Caco-2 (cell line): ENCODE results near the gene ZBED5. TPM values are rescaled to one million over a fixed set of nuclear protein-coding genes. Genes with fewer than 3 reads are reported as not detected.

Source experiments
- BruUV-seq: library from RNA; stranded (reverse); fragments of 400-500 nt; replicated peaks from 2 replicates; lab custom pipeline; 2021; lab: Mats Ljungman, UMichigan
- CTCF ChIA-PET: fragments of 300-600 bp; sonication (Branson Sonifier 250); formaldehyde crosslinking; loops from one replicate; lab custom pipeline; 2022; ENCODE audit warnings: antibody characterized with exemption; lab: Charles Lee
- POLR2A ChIA-PET: fragments of 300-600 bp; sonication (Branson Sonifier 250); formaldehyde crosslinking; loops from one replicate; lab custom pipeline; 2022; ENCODE audit warnings: antibody characterized with exemption; lab: Charles Lee
- DNase-seq, 2 experiments: peaks; one replicate each; pipeline versions ENCODE4 v3.0.0 to v3.0.0-alpha.2; 2020 to 2022
- H3K27me3 ChIP-seq: replicated peaks from 2 replicates; pipeline ENCODE4 v1.6.0; 2011; ENCODE audit warnings: low read length; ENCODE audit not compliant: control insufficient read depth, insufficient read depth
- H3K36me3 ChIP-seq: 2 replicates; pipeline ENCODE4 v1.5.1; 2011; ENCODE audit warnings: low read length; ENCODE audit not compliant: control insufficient read depth, insufficient read depth
- H3K4me1 ChIP-seq: fragments of 250-450 bp; sonication (Bioruptor Pico); 2 replicates; pipeline ENCODE4 v1.5.1; 2020; ENCODE audit warnings: mild to moderate bottlenecking
- H3K4me3 ChIP-seq: 2 replicates; pipeline ENCODE4 v1.5.1; 2011; ENCODE audit warnings: low read depth, mild to moderate bottlenecking, control low read depth, low read length
- H3K9me3 ChIP-seq: fragments of 250-450 bp; sonication (Bioruptor Pico); 2 replicates; pipeline ENCODE4 v1.5.1; 2020; ENCODE audit warnings: mild to moderate bottlenecking, moderate library complexity
- H3K27ac Mint-ChIP-seq: one replicate; pipeline ENCODE4 v1.8.0; 2022; ENCODE audit warnings: mixed read lengths; ENCODE audit not compliant: unreplicated experiment
- H3K27me3 Mint-ChIP-seq: one replicate; pipeline ENCODE4 v1.8.0; 2022; ENCODE audit warnings: mixed read lengths; ENCODE audit not compliant: insufficient read depth, unreplicated experiment
- H3K36me3 Mint-ChIP-seq: one replicate; pipeline ENCODE4 v1.8.0; 2022; ENCODE audit warnings: mild to moderate bottlenecking, mixed read lengths; ENCODE audit not compliant: insufficient read depth, unreplicated experiment
- H3K4me1 Mint-ChIP-seq: one replicate; pipeline ENCODE4 v1.8.0; 2022; ENCODE audit warnings: low read depth, mixed read lengths; ENCODE audit not compliant: unreplicated experiment
- H3K4me3 Mint-ChIP-seq: one replicate; pipeline ENCODE4 v1.8.0; 2022; ENCODE audit warnings: mild to moderate bottlenecking, moderate library complexity, mixed read lengths; ENCODE audit not compliant: unreplicated experiment
- H3K9me3 Mint-ChIP-seq: one replicate; pipeline ENCODE4 v1.8.0; 2022; ENCODE audit warnings: mixed read lengths; ENCODE audit not compliant: unreplicated experiment
- intact Hi-C: fragments of 100-400 bp; cut with micrococcal nuclease; formaldehyde crosslinking; loops from one replicate; pipeline ENCODE4 v1.10.0; 2022; ENCODE audit not compliant: unreplicated experiment
- total RNA-seq: library from RNA; stranded (reverse); gene quantifications from 2 replicates; pipeline ENCODE4 v1.2.3, GENCODE V29; 2022
- TF ChIP-seq, protein P1 (sequence below), 2 experiments: fragments of 200-600 bp in 1 of 2; IDR thresholded peaks; 1 replicate in 1 of 2; 2 replicates in 1 of 2; pipeline versions ENCODE4 v1.5.1 to v1.8.0; 2011 to 2022; ENCODE audit warnings: antibody characterized with exemption in 1 of 2, control low read depth in 1 of 2, inconsistent platforms in 1 of 2, low read depth in 1 of 2, low read length in 1 of 2, mild to moderate bottlenecking in 1 of 2, moderate library complexity in 1 of 2; ENCODE audit not compliant: insufficient read depth in 1 of 2, severe bottlenecking in 1 of 2, unreplicated experiment in 1 of 2

ZBED5 gene
- total RNA-seq, 1 experiment from 2014 or later, result 53.2 TPM

- H3K27me3 Mint-ChIP-seq, result no peaks in the 10 kb centered on the region
- H3K27ac Mint-ChIP-seq, result no peak overlapping the region
- H3K9me3 Mint-ChIP-seq, result peaks cover 16% of the 10 kb centered on the region
- H3K36me3 Mint-ChIP-seq, result no peaks in the 10 kb centered on the region
- Histone ChIP-seq H3K27me3 (no peaks in the 10 kb centered on the region), H3K4me1 (no peaks in the 10 kb centered on the region), H3K36me3 (no peaks in the 10 kb centered on the region), H3K4me3 (no peak overlapping the region), H3K9me3 (peaks cover 10% of the 10 kb centered on the region)
- POLR2A ChIA-PET, result no interaction called here
- H3K4me1 Mint-ChIP-seq, result peaks cover 7% of the 10 kb centered on the region
- intact Hi-C loops, result no loop called here
- CTCF ChIA-PET, result no interaction called here
- TF ChIP-seq, protein P1, sequence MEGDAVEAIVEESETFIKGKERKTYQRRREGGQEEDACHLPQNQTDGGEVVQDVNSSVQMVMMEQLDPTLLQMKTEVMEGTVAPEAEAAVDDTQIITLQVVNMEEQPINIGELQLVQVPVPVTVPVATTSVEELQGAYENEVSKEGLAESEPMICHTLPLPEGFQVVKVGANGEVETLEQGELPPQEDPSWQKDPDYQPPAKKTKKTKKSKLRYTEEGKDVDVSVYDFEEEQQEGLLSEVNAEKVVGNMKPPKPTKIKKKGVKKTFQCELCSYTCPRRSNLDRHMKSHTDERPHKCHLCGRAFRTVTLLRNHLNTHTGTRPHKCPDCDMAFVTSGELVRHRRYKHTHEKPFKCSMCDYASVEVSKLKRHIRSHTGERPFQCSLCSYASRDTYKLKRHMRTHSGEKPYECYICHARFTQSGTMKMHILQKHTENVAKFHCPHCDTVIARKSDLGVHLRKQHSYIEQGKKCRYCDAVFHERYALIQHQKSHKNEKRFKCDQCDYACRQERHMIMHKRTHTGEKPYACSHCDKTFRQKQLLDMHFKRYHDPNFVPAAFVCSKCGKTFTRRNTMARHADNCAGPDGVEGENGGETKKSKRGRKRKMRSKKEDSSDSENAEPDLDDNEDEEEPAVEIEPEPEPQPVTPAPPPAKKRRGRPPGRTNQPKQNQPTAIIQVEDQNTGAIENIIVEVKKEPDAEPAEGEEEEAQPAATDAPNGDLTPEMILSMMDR (IDR thresholded peaks at IDR 0.05; ENCODE audit: insufficient read depth in 1 of 2, low read depth in 1 of 2, low read length in 1 of 2, severe bottlenecking in 1 of 2, unreplicated experiment in 1 of 2), result no peak
- BruUV-seq, result no TSS peak
- no peak for DNase-seq
- no peak overlapping the region for H3K4me3 Mint-ChIP-seq
These were observed 17.7 kb upstream of the ZBED5 start for GRCh38 chr11:10875430-10876021.

- peaks cover 8% of the 10 kb centered on the region for H3K4me1 Mint-ChIP-seq
- H3K27ac Mint-ChIP-seq, result no peak overlapping the region
- H3K36me3 Mint-ChIP-seq, result no peaks in the 10 kb centered on the region
- DNase-seq, result no peak
- no peaks in the 10 kb centered on the region for H3K27me3 Mint-ChIP-seq
- H3K27me3 ChIP-seq, result no peaks in the 10 kb centered on the region
- TF ChIP-seq, protein P1 (IDR thresholded peaks at IDR 0.05; ENCODE audit: insufficient read depth in 1 of 2, low read depth in 1 of 2, low read length in 1 of 2, severe bottlenecking in 1 of 2, unreplicated experiment in 1 of 2), result no peak
- CTCF ChIA-PET, result no interaction called here
- peaks cover 16% of the 10 kb centered on the region for H3K9me3 Mint-ChIP-seq
- peaks cover 13% of the 10 kb centered on the region; the same call in 1 of the 2 replicates for H3K4me1 ChIP-seq
- peaks cover 7% of the 10 kb centered on the region for H3K9me3 ChIP-seq
- intact Hi-C loops, result no loop called here
- no TSS peak for BruUV-seq
- POLR2A ChIA-PET, result no interaction called here
- H3K36me3 ChIP-seq, result no peaks in the 10 kb centered on the region
- no peak overlapping the region for H3K4me3 Mint-ChIP-seq
- no peak overlapping the region for H3K4me3 ChIP-seq
These were observed 14.2 kb upstream of the ZBED5 start for GRCh38 chr11:10872097-10872496.

- no peak overlapping the region for H3K4me3 Mint-ChIP-seq
- DNase-seq, result no peak
- Histone ChIP-seq H3K4me3 (no peak overlapping the region), H3K36me3 (no peaks in the 10 kb centered on the region), H3K27me3 (no peaks in the 10 kb centered on the region), H3K4me1 (peaks cover 14% of the 10 kb centered on the region; the same call in 1 of the 2 replicates), H3K9me3 (peaks cover 7% of the 10 kb centered on the region)
- intact Hi-C loops, result no loop called here
- ChIA-PET CTCF (no interaction called here), POLR2A (interaction anchor here (1.1 kb wide), 1 partner anchor 10 kb away, joined by 5 read pairs; the partner anchor contains the start of gene ZBED5)
- peaks cover 12% of the 10 kb centered on the region for H3K4me1 Mint-ChIP-seq
- no peaks in the 10 kb centered on the region for H3K36me3 Mint-ChIP-seq
- no TSS peak for BruUV-seq
- H3K9me3 Mint-ChIP-seq, result peaks cover 16% of the 10 kb centered on the region
- TF ChIP-seq, protein P1 (IDR thresholded peaks at IDR 0.05; ENCODE audit: insufficient read depth in 1 of 2, low read depth in 1 of 2, low read length in 1 of 2, severe bottlenecking in 1 of 2, unreplicated experiment in 1 of 2), result no peak
- no peak overlapping the region for H3K27ac Mint-ChIP-seq
- H3K27me3 Mint-ChIP-seq, result no peaks in the 10 kb centered on the region
These were observed 10.5 kb upstream of the ZBED5 start for GRCh38 chr11:10868352-10868751.
